Panc1 (cell line): ENCODE results near the gene CC2D1A.

Experiments used
- CTCF ChIP-seq: fragments of 450-650 bp; IDR thresholded peaks from 2 replicates; pipeline ENCODE4 v1.5.1; 2017; ENCODE audit warnings: mild to moderate bottlenecking
- POLR2AphosphoS5 ChIP-seq: IDR thresholded peaks from 2 replicates; pipeline ENCODE4 v1.6.1; 2012; ENCODE audit warnings: mild to moderate bottlenecking, low read depth, low read length, moderate library complexity
- REST ChIP-seq, 2 experiments: IDR thresholded peaks; 2 replicates each; pipeline ENCODE4 v1.6.1; 2011 to 2012; ENCODE audit warnings: low read depth in 2 of 2, control low read depth in 1 of 2, low read length in 1 of 2, mild to moderate bottlenecking in 1 of 2, moderate library complexity in 1 of 2; ENCODE audit not compliant: insufficient read depth in 1 of 2
- SIN3A ChIP-seq: IDR thresholded peaks from 2 replicates; pipeline ENCODE4 v1.6.1; 2012; ENCODE audit warnings: low read depth, mild to moderate bottlenecking, low read length, moderate library complexity, borderline replicate concordance; ENCODE audit not compliant: insufficient read depth

GRCh38 chr19:13932911-13933393, 27.0 kb downstream of the CC2D1A start:
- TF ChIP-seq CTCF (no peak), POLR2AphosphoS5 (no peak), REST (IDR thresholded peaks at IDR 0.05; ENCODE audit: insufficient read depth in 1 of 2, low read depth in 2 of 2, low read length in 1 of 2) (no peak), SIN3A (no peak)
